SJCRH30 (cell line): ENCODE measurements around the gene NTHL1. TPM values are rescaled to one million over a fixed set of nuclear protein-coding genes. Genes with fewer than 3 reads are reported as not detected.
A peak's percentile ranks its signal among the peaks of the same experiment; 100 is the strongest.

Experiments
- DNase-seq, 2 experiments: peaks; one replicate each; pipeline ENCODE4 v3.0.0-alpha.2; 2015 to 2020
- H3K27ac ChIP-seq: fragments of 250-450 bp; sonication (Bioruptor Pico); 2 replicates; pipeline ENCODE4 v1.5.1; 2020; ENCODE audit warnings: mild to moderate bottlenecking, moderate library complexity
- H3K27me3 ChIP-seq: fragments of 250-450 bp; sonication (Bioruptor Pico); 2 replicates; pipeline ENCODE4 v1.5.1; 2020; ENCODE audit warnings: mild to moderate bottlenecking, moderate library complexity
- H3K36me3 ChIP-seq: fragments of 250-450 bp; sonication (Bioruptor Pico); 2 replicates; pipeline ENCODE4 v1.5.1; 2020; ENCODE audit warnings: mild to moderate bottlenecking, moderate library complexity
- H3K4me1 ChIP-seq: fragments of 250-450 bp; sonication (Bioruptor Pico); 2 replicates; pipeline ENCODE4 v1.5.1; 2020; ENCODE audit warnings: mild to moderate bottlenecking, moderate library complexity
- H3K4me3 ChIP-seq: fragments of 250-450 bp; sonication (Bioruptor Pico); 2 replicates; pipeline ENCODE4 v1.5.1; 2020; ENCODE audit warnings: mild to moderate bottlenecking, moderate library complexity
- H3K9me3 ChIP-seq: fragments of 250-450 bp; sonication (Bioruptor Pico); replicated peaks from 2 replicates; pipeline ENCODE4 v1.5.1; 2020; ENCODE audit warnings: mild to moderate bottlenecking, moderate library complexity
- total RNA-seq: library from RNA; depleted of rRNA; stranded (reverse); fragments of >200 nt; shearing (Covaris generic); gene quantifications from 2 replicates; pipeline ENCODE4 v1.2.3, GENCODE V29; 2014; rRNA removed

The NTHL1 gene
- 16.6 and 17.5 TPM in 2 replicates for total RNA-seq

DNA sequence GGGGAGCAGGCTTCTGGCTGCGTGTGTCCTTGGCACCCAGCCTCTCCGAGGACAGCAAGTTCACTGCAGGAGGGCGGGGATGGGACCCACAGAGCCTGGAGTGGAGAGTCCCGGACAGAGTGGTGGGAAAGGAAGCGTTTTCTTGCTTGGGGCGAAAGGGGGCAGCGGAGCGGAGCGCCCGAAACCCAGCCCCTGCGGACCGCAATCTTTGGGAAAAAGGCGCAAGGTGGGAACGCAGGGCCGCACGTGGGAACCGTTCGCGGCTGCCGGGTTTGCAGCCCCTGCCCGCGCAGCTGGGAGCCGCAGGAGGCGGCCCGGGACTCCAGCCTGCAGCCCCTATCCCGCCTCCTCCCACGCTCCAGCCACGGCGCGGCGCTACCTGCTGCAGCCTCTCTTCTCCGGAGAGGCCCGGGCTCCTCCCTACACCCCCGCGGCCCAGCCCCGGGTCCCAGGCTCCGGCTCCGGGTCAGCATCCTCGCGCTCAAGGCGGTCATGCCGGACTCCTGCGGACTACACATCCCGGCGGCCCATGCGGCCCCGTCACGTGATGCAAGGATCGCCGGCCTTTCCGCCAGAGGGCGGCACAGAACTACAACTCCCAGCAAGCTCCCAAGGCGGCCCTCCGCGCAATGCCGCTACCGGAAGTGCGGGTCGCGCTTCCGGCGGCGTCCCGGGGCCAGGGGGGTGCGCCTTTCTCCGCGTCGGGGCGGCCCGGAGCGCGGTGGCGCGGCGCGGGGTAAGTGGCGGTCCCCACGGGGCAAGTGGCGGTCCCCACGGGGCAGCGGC, at the start of gene NTHL1, which contains the start of gene TSC2:
Gene NTHL1, minus strand, starts transcription at position 505 of the 786 bp plus-strand sequence. Its CDS starts 11 bp downstream, at position 494.
Gene TSC2, plus strand, starts transcription at position 656 of the 786 bp plus-strand sequence. CDS start 631 bp downstream, outside the sequence.
- no peaks in the 10 kb centered on the region for H3K27me3 ChIP-seq
- no peak within 1 kb of the TSS for H3K27ac ChIP-seq
- H3K4me1 ChIP-seq: peaks cover 2% of the 10 kb centered on the region
- peak; percentile 94 to 95 for DNase-seq
- H3K9me3 ChIP-seq: no peaks in the 10 kb centered on the region
- peak within 1 kb of the TSS; percentile 86 for H3K4me3 ChIP-seq
- peaks cover 4% of the 10 kb centered on the region; the same call in 1 of the 2 replicates for H3K36me3 ChIP-seq

DNA sequence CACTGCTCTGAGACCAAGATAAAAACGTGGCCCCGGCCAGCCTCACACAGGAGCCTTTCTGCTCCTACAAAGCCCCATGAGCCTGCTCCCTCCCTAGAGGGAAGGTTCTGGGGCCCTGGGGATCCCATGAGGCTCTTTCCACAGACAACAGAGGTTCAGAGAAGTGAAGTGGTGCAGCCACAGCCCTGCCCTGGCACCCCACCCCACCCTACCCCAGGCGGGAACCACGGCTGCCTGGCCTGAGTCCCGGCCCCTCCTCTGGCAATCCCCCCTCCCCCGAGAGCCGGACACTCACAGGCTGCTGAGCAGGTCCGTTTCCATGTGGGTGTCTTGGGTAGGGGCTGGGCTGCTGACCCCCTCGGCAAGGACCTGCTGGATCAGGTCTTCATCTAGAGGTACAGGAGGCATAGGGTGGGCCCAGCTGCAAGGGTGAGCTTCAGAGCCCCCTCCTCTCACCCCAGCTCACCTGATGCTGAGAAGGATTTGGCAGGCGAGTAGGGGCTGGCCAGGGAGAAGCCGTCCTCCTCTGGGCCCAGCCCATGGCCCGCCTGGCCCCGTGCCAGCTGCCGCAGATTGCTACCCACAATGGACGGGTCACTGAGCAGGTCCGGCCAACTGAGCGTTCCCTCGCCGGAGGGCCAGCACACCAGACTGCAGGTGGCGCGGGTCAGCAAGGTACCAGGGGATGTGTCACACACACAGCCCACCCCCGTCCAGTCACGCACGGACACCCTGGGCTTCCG, 49.4 kb upstream of the NTHL1 start:
- no peak overlapping the region for H3K27ac ChIP-seq
- no peak overlapping the region for H3K4me3 ChIP-seq
- no peak for DNase-seq
- H3K27me3 ChIP-seq: no peaks in the 10 kb centered on the region
- H3K4me1 ChIP-seq: no peaks in the 10 kb centered on the region
- peaks cover 10% of the 10 kb centered on the region for H3K36me3 ChIP-seq
- no peaks in the 10 kb centered on the region for H3K9me3 ChIP-seq

DNA sequence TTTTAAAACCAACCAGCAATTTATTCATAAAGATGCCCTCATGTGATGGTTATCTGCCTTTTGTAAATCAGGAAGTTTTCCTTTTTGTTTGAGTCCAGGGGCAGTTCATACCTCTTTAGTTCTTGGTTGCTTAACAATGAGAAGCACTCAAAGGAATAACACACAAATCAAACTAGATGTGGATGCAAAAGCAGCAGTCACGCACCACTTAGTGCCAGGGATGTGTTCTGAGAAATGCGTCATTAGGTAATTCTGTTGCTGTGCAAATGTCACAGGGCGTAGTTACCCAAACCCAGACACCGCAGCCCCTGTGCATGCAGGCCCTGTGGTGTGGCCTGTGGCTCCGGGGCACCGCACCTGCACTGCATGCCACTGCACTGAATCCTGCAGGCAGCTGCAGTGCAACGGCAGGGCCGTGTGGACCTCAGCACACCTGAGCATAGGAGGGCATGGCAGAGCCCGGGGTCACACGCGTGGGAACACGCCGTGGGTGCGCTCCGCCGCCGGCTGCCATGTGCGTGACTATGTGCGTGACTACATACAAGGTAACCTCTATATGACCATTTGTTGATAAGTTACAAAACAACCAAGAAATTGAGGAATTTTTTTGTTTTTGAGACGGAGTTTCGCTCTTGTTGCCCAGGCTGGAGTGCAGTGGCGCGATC, 48.4 kb upstream of the NTHL1 start:
- DNase-seq: no peak
- H3K36me3 ChIP-seq: peaks cover 13% of the 10 kb centered on the region
- H3K9me3 ChIP-seq: no peaks in the 10 kb centered on the region

DNA sequence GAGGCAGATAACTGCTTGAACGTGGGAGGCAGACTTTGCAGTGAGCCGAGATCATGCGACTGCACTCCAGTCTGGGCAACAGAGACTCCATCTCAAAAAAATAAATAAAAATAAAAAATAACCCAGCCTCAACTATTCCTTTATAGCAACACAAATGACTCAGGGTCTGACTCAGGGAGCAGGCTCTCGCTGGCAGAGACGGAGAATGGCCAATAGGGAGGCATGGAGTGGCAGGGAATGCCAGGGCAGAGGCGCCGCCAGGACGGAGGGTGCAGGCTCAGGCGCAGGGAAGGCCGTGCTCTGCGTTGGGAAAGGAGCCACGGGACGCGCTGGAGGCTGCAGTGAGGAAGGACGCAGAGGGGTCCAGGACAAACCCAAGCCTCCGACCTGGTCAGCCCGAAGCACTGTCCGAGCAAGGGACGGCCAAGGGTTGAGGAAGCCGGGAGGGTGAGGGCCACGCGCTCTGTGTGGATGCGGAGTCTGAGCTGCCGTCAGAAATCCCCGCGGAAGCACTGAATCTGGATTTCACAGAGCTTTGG, 47.8 kb upstream of the NTHL1 start:
- H3K4me1 ChIP-seq: no peaks in the 10 kb centered on the region
- no peak overlapping the region for H3K27ac ChIP-seq
- DNase-seq: no peak
- no peaks in the 10 kb centered on the region for H3K9me3 ChIP-seq
- no peaks in the 10 kb centered on the region for H3K27me3 ChIP-seq
- H3K36me3 ChIP-seq: peaks cover 16% of the 10 kb centered on the region
- H3K4me3 ChIP-seq: no peak overlapping the region

More for the DNA sequence above, 48.4 kb upstream of the NTHL1 start:
- Histone ChIP-seq H3K4me1 (no peaks in the 10 kb centered on the region), H3K27me3 (no peaks in the 10 kb centered on the region), H3K27ac (no peak overlapping the region), H3K4me3 (no peak overlapping the region)

DNA sequence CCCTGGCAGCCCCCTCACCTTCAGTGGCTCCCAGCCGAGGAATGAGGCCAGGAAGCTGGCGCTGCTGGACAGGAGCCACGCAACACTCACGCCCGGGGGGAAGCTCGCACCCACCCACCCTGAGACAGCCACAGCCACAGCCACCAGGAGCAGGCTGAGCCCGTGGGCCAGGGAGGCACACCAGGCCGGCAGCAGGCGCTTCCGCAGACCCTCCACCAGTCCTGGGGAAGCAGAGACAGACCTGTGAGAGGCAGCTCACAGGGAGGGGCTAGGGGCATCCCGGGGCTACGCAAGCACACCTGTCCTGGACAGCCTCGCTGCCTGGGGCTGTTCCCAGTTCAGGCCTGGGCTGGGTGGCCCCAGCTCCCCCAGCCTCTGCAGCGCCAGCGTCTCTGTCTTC, 46.2 kb upstream of the NTHL1 start:
- Histone ChIP-seq H3K36me3 (peaks cover 21% of the 10 kb centered on the region), H3K9me3 (no peaks in the 10 kb centered on the region), H3K4me3 (no peak overlapping the region), H3K27me3 (no peaks in the 10 kb centered on the region), H3K4me1 (no peaks in the 10 kb centered on the region), H3K27ac (no peak overlapping the region)
- DNase-seq: no peak

DNA sequence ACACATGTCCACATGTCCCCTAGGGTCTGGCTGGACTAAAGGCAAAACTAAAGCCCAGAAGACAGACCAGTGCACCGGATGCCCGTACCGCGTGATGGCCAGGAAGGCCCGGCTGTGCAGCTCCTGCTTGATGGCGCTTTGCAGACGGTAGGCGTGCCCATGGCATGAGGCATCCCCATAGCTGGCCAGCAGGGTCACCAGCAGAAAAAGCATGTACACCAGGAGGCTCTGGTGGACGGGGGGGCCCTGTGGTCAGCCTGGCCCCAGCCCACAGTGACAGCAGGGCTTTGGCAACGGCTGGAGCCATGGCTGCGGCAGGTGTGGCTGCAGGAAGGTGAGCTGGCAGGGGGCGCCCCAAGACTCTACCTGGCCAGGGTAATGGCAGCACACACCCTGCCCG, 45.2 kb upstream of the NTHL1 start:
- no peaks in the 10 kb centered on the region for H3K9me3 ChIP-seq
- no peak for DNase-seq
- no peak overlapping the region for H3K4me3 ChIP-seq
- peaks cover 29% of the 10 kb centered on the region for H3K36me3 ChIP-seq
- H3K4me1 ChIP-seq: no peaks in the 10 kb centered on the region
- H3K27me3 ChIP-seq: no peaks in the 10 kb centered on the region
- no peak overlapping the region for H3K27ac ChIP-seq

DNA sequence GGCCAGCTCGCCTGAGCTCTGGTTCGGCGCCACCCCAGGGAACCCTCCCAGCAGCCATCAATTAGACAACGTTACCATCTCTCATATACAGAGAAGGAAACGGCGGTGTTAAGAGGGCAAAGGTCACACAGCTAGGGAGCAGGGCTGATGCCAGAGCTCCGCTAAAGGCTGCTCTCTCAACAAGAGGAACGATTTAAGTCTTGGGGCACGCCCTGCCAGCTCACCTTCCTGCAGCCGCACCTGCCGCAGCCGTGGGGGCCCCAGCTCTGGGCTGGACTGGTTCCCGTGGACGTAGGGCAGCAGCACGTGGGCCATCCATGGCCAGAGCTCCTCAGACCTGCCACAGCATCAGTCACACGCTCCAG, 44.6 kb upstream of the NTHL1 start:
- no peaks in the 10 kb centered on the region for H3K4me1 ChIP-seq
- no peaks in the 10 kb centered on the region for H3K27me3 ChIP-seq
- no peak for DNase-seq
- no peak overlapping the region for H3K27ac ChIP-seq
- H3K9me3 ChIP-seq: no peaks in the 10 kb centered on the region
- H3K4me3 ChIP-seq: no peak overlapping the region
- peaks cover 34% of the 10 kb centered on the region for H3K36me3 ChIP-seq

DNA sequence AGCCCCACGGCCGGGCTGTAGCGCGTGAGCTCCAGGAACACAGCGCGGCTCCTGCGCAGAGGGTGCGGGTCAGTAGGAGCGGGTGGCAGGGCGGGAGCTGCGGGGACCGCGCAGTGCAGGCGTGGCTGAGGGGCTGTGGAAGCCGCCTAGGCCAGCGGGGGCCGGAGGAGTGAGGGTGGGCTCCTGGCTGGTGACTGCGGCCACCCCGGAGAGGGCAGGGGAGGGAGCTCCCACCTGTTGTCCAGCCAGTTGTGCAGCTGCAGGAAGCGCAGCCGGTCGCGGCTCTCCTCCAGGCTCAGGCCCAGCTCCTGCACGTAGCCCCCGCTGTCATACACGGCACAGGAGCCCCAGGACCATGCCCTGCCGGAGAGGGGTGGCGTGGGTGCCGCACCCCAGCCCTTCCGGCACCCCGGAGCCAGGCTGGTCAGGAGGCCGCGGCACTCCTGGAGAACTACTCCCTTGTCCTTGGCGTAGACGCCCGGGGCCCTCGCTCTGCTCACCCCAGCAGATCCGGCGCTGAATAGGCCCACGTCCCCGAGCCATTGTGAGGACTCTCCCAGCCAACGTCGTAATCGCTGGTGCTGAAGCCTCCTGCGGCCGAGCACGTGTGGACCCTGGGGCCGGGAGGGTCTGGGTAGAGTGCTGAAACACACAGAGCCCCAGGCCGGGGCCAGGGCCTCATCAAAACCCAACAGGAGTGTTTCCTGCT, 44.1 kb upstream of the NTHL1 start:
- Histone ChIP-seq H3K36me3 (peaks cover 34% of the 10 kb centered on the region), H3K4me1 (no peaks in the 10 kb centered on the region), H3K4me3 (no peak overlapping the region), H3K9me3 (no peaks in the 10 kb centered on the region), H3K27ac (no peak overlapping the region), H3K27me3 (no peaks in the 10 kb centered on the region)
- DNase-seq: no peak

DNA sequence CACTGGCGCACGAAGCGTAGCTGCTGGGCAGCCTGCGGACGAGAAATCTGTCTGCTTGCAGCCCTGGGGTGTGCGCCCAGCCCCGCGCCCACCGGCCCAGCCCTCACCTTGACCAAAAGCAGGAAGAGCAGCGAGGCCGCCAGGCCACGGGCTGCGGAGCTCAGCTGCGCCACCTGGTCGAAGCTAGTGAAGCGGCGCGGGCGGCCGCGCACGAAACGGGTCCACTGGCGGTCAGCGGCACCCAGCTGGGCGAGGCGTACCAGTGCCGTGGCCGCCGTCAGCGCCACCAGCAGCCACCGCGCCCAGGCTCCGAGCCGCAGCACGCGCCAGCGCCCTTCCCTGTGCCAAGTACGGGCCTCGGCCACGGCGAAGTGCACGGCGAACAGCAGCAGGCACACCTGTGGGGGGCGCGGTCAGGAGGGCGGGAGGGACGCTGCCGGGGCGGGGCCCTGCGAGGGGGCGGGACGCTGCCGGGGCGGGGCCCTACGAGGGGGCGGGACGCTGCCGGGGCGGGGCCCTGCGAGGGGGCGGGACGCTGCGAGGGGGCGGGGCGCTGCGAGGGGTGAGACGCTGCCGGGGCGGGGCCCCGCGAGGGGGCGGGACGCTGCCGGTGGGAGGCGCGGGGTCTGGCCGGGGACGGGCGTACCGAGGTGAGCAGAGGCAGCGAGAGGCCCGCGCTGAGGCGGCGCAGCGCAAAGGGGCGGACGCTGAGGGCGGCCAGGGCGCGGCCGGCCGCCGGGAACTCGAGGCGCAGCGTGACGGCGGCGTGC, 43.3 kb upstream of the NTHL1 start:
- no peaks in the 10 kb centered on the region for H3K27me3 ChIP-seq
- DNase-seq: no peak
- H3K4me1 ChIP-seq: no peaks in the 10 kb centered on the region
- no peak overlapping the region for H3K4me3 ChIP-seq
- H3K9me3 ChIP-seq: no peaks in the 10 kb centered on the region
- peaks cover 34% of the 10 kb centered on the region for H3K36me3 ChIP-seq
- no peak overlapping the region for H3K27ac ChIP-seq

DNA sequence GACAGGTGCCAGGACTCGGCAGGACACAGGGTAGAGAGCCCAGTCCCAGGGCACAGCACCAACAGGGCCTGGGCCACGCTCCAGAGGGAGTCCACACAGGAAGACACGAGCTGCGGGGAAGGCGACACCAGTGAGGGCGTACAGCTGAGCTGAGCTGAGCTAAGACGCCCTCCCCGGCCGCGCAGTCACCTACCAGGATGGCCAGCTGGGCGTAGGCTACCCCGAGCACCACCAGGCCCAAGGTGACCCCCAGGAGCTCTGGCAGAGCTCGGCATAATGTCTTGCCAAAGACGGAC, 42.8 kb upstream of the NTHL1 start:
- peaks cover 31% of the 10 kb centered on the region; the same call in 1 of the 2 replicates for H3K36me3 ChIP-seq
- no peak overlapping the region for H3K27ac ChIP-seq
- H3K9me3 ChIP-seq: no peaks in the 10 kb centered on the region
- no peak for DNase-seq
- no peaks in the 10 kb centered on the region for H3K4me1 ChIP-seq
- H3K27me3 ChIP-seq: no peaks in the 10 kb centered on the region
- H3K4me3 ChIP-seq: no peak overlapping the region

DNA sequence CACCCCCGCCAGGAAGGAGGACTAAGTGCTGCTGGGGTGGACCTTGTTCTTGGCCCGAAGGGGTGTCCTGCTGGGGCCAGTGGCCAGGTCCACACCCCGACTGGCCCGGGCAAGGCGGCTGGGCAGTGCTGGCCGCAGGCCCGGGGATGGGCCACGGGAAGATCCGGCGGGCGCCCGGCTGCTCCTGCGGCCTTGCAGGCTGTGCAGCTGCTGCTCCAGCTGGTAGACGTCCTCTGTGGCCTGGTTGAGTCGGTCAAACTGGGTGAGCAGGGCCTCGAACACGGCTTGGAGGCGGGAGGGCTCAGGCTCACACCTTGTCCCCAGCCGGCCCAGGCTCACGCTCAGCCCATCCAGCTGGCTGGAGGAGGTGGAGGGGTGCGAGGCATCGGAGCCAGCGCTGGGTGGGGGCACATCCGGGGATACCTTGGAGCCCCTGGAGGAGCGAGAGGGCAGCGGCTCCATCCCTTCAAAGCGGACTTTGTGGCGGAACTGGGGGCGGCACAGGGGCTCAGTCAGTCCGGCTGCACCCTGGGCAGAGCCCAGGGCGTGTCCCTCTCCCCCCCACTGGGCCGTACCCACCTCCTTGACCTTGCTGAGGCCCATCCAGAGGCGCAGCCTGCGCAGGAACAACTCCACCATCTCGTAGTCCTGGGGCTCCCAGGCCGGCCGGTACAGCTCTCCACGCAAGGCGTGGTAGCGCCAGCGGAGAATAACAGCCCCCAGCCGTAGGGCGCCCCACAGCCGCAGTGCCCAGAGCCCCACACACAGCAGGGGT, 42.3 kb upstream of the NTHL1 start:
- Histone ChIP-seq H3K4me1 (no peaks in the 10 kb centered on the region), H3K27me3 (no peaks in the 10 kb centered on the region), H3K4me3 (no peak overlapping the region), H3K36me3 (peaks cover 34% of the 10 kb centered on the region), H3K27ac (no peak overlapping the region), H3K9me3 (no peaks in the 10 kb centered on the region)
- no peak for DNase-seq

DNA sequence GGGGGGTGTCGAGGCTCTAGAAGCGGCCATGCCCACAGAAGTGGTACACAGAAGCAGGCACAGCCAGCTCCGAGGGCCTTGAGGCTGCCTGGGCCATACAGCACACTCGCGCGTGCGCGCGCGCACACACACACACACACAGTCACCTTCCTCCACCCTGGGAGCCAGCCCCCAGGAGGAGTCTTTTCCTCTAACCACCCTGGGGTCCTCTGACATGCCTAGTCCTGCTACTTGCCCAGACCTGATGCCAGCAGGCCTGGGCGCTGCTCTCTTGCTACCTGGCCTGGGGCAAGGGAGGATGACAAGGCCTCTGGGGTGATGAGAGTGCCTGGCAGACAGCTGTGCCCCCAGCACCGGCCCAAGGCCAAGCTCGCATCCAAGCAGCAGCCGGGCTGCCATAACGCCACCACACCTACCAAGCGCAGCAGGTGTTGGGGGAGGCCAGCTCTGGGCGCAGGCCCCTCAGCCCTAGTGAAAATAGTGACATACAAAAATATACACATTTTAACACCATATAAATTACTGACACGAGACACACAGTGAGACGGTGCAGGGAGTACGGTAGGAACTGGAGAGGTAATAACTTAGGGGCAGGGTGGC, 41.2 kb upstream of the NTHL1 start:
- H3K4me3 ChIP-seq: no peak overlapping the region
- peaks cover 34% of the 10 kb centered on the region for H3K36me3 ChIP-seq
- DNase-seq: no peak
- H3K27me3 ChIP-seq: no peaks in the 10 kb centered on the region
- no peaks in the 10 kb centered on the region for H3K9me3 ChIP-seq
- no peaks in the 10 kb centered on the region for H3K4me1 ChIP-seq
- no peak overlapping the region for H3K27ac ChIP-seq
